DND-41 (cell line): ENCODE measurements around the gene MYL6B.

Experiments used
- ATAC-seq: fragments of 200-7000 bp; cut with Tn5 transposase; 3 replicates; pipeline ENCODE4 v1.9.1; 2021; ENCODE audit warnings: low read depth; ENCODE audit not compliant: insufficient read depth
- DNase-seq: peaks from one replicate; pipeline ENCODE4 v3.0.0-alpha.2; 2020
- H2AFZ ChIP-seq: 2 replicates; pipeline ENCODE4 v1.6.0; 2012; ENCODE audit warnings: low read depth, low read length
- H3K27ac ChIP-seq: 2 replicates; pipeline ENCODE4 v1.5.1; 2012; ENCODE audit warnings: low read length, inconsistent platforms
- H3K27me3 ChIP-seq: fragments of 200-600 bp; sonication (generic); 2 replicates; pipeline ENCODE4 v1.6.0; 2012; ENCODE audit warnings: low read length, mild to moderate bottlenecking, inconsistent platforms; ENCODE audit not compliant: insufficient read depth, poor library complexity
- H3K36me3 ChIP-seq: 2 replicates; pipeline ENCODE4 v1.5.1; 2012; ENCODE audit warnings: low read length, inconsistent platforms; ENCODE audit not compliant: insufficient read depth
- H3K4me1 ChIP-seq: 2 replicates; pipeline ENCODE4 v1.5.1; 2012; ENCODE audit warnings: mild to moderate bottlenecking, low read length; ENCODE audit not compliant: insufficient read depth
- H3K4me2 ChIP-seq: 2 replicates; pipeline ENCODE4 v1.6.0; 2012; ENCODE audit warnings: mild to moderate bottlenecking, moderate library complexity, low read length, inconsistent platforms; ENCODE audit not compliant: insufficient read depth
- H3K4me3 ChIP-seq, 2 experiments: fragments of 200-600 bp in 1 of 2; shearing (Covaris generic) in 1 of 2; 2 replicates each; pipeline ENCODE4 v1.5.1; 2012 to 2016; ENCODE audit warnings: inconsistent platforms in 2 of 2, low read length in 2 of 2, mild to moderate bottlenecking in 2 of 2, low read depth in 1 of 2, moderate library complexity in 1 of 2
- H3K79me2 ChIP-seq: 2 replicates; pipeline ENCODE4 v1.6.0; 2012; ENCODE audit warnings: low read length, inconsistent platforms; ENCODE audit not compliant: insufficient read depth
- H3K9ac ChIP-seq: 2 replicates; pipeline ENCODE4 v1.6.0; 2012; ENCODE audit warnings: low read depth, mild to moderate bottlenecking, inconsistent platforms, low read length, moderate library complexity
- H3K9me3 ChIP-seq: 2 replicates; pipeline ENCODE4 v1.5.1; 2012; ENCODE audit warnings: low read length, moderate library complexity, mild to moderate bottlenecking, inconsistent platforms; ENCODE audit not compliant: insufficient read depth, severe bottlenecking
- H4K20me1 ChIP-seq: 2 replicates; pipeline ENCODE4 v1.6.0; 2012; ENCODE audit warnings: low read length; ENCODE audit not compliant: insufficient read depth
- EZH2 ChIP-seq: IDR thresholded peaks from 3 replicates; pipeline ENCODE4 v1.6.1; 2012; ENCODE audit warnings: borderline replicate concordance, low read depth, mild to moderate bottlenecking, moderate library complexity, low read length, inconsistent platforms; ENCODE audit not compliant: severe bottlenecking
- TF ChIP-seq, protein P1 (sequence below): IDR thresholded peaks from 2 replicates; pipeline ENCODE4 v1.5.1; 2012; ENCODE audit warnings: borderline replicate concordance, low read length, moderate library complexity, mild to moderate bottlenecking; ENCODE audit not compliant: poor library complexity, severe bottlenecking; ENCODE audit errors: extremely low read depth

MYL6B gene

DNA sequence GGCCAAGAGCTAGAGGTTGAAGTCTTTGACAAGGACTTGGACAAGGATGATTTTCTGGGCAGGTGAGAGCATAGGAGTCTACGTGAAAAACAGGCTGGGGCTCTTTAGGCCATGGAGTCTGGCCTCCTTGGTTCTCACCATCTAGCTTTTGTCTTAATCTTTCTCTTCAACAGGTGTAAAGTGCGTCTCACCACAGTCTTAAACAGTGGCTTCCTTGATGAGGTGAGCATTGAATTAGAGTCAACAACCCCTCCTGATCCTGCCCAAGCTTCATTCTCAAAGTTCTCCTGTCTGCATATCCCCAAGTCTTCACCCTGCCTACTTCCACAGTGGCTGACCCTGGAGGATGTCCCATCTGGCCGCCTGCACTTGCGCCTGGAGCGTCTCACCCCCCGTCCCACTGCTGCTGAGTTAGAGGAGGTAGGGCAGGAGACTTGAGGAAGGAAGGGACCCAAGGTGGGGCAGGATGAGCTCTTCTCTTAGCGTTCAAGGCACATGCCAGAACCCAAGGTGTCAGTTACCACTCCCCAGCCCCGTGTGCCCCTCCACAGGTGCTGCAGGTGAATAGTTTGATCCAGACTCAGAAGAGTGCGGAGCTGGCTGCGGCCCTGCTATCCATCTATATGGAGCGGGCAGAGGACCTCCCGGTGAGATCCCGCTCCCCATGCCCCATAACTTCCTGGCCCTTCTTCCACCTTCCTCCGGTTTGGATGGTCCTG, 14.4 kb upstream of the MYL6B start:
- Histone ChIP-seq H3K27ac (no peak overlapping the region), H3K79me2 (no peaks in the 10 kb centered on the region), H3K9ac (no peak overlapping the region), H3K9me3 (no peaks in the 10 kb centered on the region), H3K4me2 (no peak overlapping the region), H3K27me3 (no peaks in the 10 kb centered on the region), H4K20me1 (no peaks in the 10 kb centered on the region), H2AFZ (no peak overlapping the region), H3K4me1 (no peaks in the 10 kb centered on the region; the same call in 1 of the 2 replicates), H3K36me3 (peaks cover 73% of the 10 kb centered on the region), H3K4me3 (no peak overlapping the region)
- TF ChIP-seq, protein P1, sequence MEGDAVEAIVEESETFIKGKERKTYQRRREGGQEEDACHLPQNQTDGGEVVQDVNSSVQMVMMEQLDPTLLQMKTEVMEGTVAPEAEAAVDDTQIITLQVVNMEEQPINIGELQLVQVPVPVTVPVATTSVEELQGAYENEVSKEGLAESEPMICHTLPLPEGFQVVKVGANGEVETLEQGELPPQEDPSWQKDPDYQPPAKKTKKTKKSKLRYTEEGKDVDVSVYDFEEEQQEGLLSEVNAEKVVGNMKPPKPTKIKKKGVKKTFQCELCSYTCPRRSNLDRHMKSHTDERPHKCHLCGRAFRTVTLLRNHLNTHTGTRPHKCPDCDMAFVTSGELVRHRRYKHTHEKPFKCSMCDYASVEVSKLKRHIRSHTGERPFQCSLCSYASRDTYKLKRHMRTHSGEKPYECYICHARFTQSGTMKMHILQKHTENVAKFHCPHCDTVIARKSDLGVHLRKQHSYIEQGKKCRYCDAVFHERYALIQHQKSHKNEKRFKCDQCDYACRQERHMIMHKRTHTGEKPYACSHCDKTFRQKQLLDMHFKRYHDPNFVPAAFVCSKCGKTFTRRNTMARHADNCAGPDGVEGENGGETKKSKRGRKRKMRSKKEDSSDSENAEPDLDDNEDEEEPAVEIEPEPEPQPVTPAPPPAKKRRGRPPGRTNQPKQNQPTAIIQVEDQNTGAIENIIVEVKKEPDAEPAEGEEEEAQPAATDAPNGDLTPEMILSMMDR: no peak
- TF ChIP-seq EZH2: no peak
- ATAC-seq (no peak), DNase-seq (no peak)

GRCh38 chr12:56141946-56142784, 10.2 kb upstream of the MYL6B start:
- no peaks in the 10 kb centered on the region for H3K9me3 ChIP-seq
- no peak; the same call in 2 of the 3 replicates for ATAC-seq

GRCh38 chr12:56143217-56143616, 9.2 kb upstream of the MYL6B start:
- Histone ChIP-seq H3K9me3 (no peaks in the 10 kb centered on the region), H2AFZ (no peak overlapping the region), H3K27ac (no peak overlapping the region), H3K4me1 (no peaks in the 10 kb centered on the region; the same call in 1 of the 2 replicates), H3K27me3 (no peaks in the 10 kb centered on the region), H4K20me1 (no peaks in the 10 kb centered on the region), H3K4me2 (no peak overlapping the region), H3K79me2 (no peaks in the 10 kb centered on the region), H3K36me3 (peaks cover 62% of the 10 kb centered on the region), H3K4me3 (no peak overlapping the region), H3K9ac (no peak overlapping the region)
- TF ChIP-seq, protein P1: no peak
- TF ChIP-seq EZH2: no peak
- DNase-seq (no peak), ATAC-seq (no peak)

More at GRCh38 chr12:56141946-56142784, 10.2 kb upstream of the MYL6B start:
- Histone ChIP-seq H3K4me2 (no peak overlapping the region), H3K79me2 (no peaks in the 10 kb centered on the region), H3K27ac (no peak overlapping the region), H3K36me3 (peaks cover 72% of the 10 kb centered on the region), H3K4me1 (no peaks in the 10 kb centered on the region; the same call in 1 of the 2 replicates), H4K20me1 (no peaks in the 10 kb centered on the region), H3K9ac (no peak overlapping the region), H3K27me3 (no peaks in the 10 kb centered on the region), H2AFZ (no peak overlapping the region), H3K4me3 (no peak overlapping the region)
- no peak for DNase-seq
- TF ChIP-seq EZH2: no peak
- TF ChIP-seq, protein P1: no peak
